BE2C (cell line): ENCODE measurements around the gene FHOD3.

Experiments
- DNase-seq: peaks from one replicate; pipeline ENCODE4 v3.0.0-alpha.2; 2020
- H3K27me3 ChIP-seq: fragments of 250-450 bp; sonication (Bioruptor Pico); 2 replicates; pipeline ENCODE4 v1.5.1; 2020; ENCODE audit warnings: mild to moderate bottlenecking
- H3K36me3 ChIP-seq: fragments of 250-450 bp; sonication (Bioruptor Pico); 2 replicates; pipeline ENCODE4 v1.5.1; 2020; ENCODE audit warnings: mild to moderate bottlenecking
- H3K4me1 ChIP-seq: fragments of 250-450 bp; sonication (Bioruptor Pico); 2 replicates; pipeline ENCODE4 v1.5.1; 2020
- H3K4me3 ChIP-seq: 2 replicates; pipeline ENCODE4 v1.5.1; 2011; ENCODE audit warnings: low read depth, low read length
- H3K9me3 ChIP-seq: fragments of 250-450 bp; sonication (Bioruptor Pico); 2 replicates; pipeline ENCODE4 v1.5.1; 2020
- TF ChIP-seq, protein P1 (sequence below): IDR thresholded peaks from 2 replicates; pipeline ENCODE4 v1.5.1; 2012; ENCODE audit warnings: mild to moderate bottlenecking, low read depth, low read length

The FHOD3 gene

DNA sequence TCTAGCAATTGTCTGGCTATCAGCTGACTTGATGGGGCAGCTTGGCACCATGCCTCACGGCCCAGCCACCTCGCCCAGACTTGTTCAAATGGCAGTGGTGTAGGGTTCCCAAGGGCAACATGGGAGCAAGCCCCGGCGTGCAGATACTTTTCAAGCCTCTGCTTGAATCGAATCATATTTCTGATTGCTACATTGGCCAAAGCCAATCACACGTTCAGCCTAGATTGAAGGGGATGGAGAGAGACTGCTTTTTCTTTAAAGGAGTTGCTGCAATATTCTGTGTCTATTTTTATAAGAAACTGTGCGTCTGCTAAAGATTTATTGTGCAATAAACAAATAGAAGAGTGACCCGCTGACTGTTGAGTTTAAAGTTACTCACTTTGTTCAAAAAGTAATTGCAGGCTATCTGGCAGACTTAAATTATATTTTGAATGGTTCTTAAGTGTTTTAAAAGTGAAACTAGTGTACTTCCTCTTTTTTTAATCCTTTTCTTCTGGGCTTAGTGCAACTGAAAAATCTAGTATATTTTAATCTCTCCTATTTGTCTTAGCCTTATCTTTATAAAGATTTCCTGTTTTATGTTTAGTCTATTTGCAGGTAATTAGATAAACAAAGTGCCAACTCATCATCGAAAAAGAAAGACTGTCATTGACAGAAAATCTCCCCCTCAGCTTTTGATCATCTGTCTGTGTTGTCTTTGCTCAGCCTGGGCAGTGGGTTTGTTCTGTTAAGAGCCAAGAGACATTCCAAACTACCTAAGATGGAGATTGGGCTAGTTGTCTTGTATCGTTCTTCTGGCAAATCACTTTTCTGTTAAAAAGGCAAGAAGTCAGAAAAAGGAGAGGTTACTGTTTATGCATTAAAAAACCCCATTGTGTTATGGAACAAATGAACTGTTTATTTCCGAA, 375.2 kb downstream of the FHOD3 start:
- DNase-seq = no peak

DNA sequence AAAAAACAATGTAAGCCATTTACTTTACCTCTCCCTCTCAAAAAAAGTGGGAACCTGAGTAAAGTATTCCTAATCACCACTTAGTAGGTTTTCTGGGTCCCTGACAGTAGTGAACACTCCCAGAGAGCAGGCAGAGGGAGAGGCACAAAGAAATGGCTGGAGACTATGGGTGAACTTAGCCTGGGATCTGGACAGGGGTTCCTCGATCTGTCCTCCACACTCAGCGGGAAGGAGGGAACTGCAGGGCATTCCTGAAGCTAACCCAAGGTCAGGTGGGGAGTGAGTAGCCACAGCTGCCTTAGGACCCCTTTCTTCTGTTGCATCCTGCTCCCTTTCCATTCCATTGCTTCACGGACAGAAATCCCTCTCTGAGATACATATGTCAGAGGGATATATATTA, 375.9 kb downstream of the FHOD3 start:
- Histone ChIP-seq H3K9me3 (no peaks in the 10 kb centered on the region), H3K4me1 (no peaks in the 10 kb centered on the region), H3K27me3 (no peaks in the 10 kb centered on the region), H3K36me3 (no peaks in the 10 kb centered on the region), H3K4me3 (no peak overlapping the region)
- DNase-seq = no peak
- TF ChIP-seq, protein P1, sequence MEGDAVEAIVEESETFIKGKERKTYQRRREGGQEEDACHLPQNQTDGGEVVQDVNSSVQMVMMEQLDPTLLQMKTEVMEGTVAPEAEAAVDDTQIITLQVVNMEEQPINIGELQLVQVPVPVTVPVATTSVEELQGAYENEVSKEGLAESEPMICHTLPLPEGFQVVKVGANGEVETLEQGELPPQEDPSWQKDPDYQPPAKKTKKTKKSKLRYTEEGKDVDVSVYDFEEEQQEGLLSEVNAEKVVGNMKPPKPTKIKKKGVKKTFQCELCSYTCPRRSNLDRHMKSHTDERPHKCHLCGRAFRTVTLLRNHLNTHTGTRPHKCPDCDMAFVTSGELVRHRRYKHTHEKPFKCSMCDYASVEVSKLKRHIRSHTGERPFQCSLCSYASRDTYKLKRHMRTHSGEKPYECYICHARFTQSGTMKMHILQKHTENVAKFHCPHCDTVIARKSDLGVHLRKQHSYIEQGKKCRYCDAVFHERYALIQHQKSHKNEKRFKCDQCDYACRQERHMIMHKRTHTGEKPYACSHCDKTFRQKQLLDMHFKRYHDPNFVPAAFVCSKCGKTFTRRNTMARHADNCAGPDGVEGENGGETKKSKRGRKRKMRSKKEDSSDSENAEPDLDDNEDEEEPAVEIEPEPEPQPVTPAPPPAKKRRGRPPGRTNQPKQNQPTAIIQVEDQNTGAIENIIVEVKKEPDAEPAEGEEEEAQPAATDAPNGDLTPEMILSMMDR = no peak

More for the DNA sequence above, 375.2 kb downstream of the FHOD3 start:
- TF ChIP-seq, protein P1 = no peak
- Histone ChIP-seq H3K4me3 (no peak overlapping the region), H3K36me3 (no peaks in the 10 kb centered on the region), H3K27me3 (no peaks in the 10 kb centered on the region), H3K4me1 (no peaks in the 10 kb centered on the region), H3K9me3 (no peaks in the 10 kb centered on the region)

DNA sequence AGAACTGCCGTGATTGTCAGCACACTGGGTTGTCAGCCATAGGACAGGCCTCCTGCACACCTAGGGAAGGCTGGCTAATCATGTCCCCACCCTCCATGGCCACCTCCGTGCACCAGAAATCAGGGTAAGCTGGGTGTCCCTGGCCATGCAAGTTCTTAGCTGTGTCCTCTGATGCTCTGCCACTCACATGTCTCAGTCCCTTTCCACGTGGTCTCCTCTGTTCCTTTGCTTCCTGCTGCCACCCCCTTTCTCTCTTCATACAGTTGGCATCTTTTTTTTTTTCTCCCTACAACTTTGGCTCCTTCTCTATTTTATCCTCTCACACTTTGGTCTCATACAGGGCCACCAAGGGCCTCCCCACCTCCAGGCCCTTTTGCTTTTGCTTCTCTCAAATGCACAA, 377.6 kb downstream of the FHOD3 start:
- no peak for DNase-seq
- Histone ChIP-seq H3K36me3 (no peaks in the 10 kb centered on the region), H3K4me1 (no peaks in the 10 kb centered on the region), H3K4me3 (no peak overlapping the region), H3K9me3 (no peaks in the 10 kb centered on the region), H3K27me3 (no peaks in the 10 kb centered on the region)
- TF ChIP-seq, protein P1 = no peak

DNA sequence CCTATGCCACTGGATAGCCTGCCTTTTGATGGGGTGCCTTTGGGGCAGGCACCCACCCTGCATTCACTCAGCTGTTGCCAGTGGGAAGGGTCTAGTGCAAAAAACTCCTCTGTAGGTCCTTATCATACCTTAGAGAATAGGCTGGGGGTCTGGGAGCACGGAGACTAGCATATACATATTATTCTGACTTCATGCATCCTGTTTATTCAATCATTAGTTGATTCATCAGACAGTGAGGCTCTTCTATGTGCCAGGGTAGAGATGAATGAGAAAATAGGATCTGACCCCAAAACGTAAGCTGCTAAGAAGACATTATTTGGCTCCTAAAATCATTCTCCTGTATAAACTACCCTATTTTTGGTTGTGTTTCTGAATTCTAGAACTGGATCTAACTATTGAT, 378.0 kb downstream of the FHOD3 start:
- Histone ChIP-seq H3K36me3 (no peaks in the 10 kb centered on the region), H3K4me1 (no peaks in the 10 kb centered on the region), H3K4me3 (no peak overlapping the region), H3K9me3 (no peaks in the 10 kb centered on the region), H3K27me3 (no peaks in the 10 kb centered on the region)
- TF ChIP-seq, protein P1 = no peak
- DNase-seq = no peak

DNA sequence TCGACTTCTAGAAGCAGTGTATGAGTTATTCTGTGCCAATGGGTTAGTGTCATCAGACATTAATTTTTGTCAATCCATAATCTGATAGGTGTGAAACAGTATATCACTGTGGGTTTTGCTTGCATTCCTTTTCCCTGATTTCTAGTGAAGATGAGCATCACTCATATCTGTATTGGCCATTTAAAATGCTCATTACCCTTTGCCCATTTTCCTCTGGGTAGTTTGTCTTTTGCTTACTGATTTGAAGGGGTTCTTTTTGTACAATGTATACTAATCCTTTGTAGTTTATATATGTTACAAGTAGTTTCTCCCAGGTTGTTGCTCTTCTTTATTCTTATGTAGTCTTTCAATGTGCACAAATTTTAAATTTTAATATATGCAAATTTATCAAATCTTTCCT, 379.1 kb downstream of the FHOD3 start:
- TF ChIP-seq, protein P1 = no peak
- DNase-seq = no peak

DNA sequence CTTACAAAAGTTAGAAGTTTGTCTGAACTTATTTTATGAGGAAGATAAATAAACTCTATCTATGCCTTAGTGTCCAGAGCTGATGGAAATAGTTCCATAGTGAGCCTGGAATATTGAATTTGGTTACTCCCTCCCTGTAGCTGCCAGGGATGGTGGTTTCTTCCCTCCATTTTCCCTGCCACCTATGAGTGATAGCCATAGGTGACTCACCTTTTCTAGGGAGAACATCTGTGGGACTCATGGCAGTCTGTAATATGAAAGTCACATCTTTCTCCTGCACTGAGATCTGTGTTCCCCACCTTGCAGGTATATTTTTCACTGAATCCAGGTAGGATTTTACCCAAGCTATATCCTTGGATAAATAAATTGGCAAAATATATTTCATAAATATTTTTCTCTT, 382.5 kb downstream of the FHOD3 start:
- TF ChIP-seq, protein P1 = no peak
- Histone ChIP-seq H3K4me1 (no peaks in the 10 kb centered on the region), H3K4me3 (no peak overlapping the region), H3K36me3 (no peaks in the 10 kb centered on the region), H3K27me3 (no peaks in the 10 kb centered on the region), H3K9me3 (no peaks in the 10 kb centered on the region)
- DNase-seq = no peak

More for the DNA sequence above, 379.1 kb downstream of the FHOD3 start:
- Histone ChIP-seq H3K4me3 (no peak overlapping the region), H3K36me3 (no peaks in the 10 kb centered on the region), H3K27me3 (no peaks in the 10 kb centered on the region), H3K9me3 (no peaks in the 10 kb centered on the region), H3K4me1 (no peaks in the 10 kb centered on the region)
